ENCODE measurements around the gene PLXNA4.

- TF ChIP-seq, protein P1, sequence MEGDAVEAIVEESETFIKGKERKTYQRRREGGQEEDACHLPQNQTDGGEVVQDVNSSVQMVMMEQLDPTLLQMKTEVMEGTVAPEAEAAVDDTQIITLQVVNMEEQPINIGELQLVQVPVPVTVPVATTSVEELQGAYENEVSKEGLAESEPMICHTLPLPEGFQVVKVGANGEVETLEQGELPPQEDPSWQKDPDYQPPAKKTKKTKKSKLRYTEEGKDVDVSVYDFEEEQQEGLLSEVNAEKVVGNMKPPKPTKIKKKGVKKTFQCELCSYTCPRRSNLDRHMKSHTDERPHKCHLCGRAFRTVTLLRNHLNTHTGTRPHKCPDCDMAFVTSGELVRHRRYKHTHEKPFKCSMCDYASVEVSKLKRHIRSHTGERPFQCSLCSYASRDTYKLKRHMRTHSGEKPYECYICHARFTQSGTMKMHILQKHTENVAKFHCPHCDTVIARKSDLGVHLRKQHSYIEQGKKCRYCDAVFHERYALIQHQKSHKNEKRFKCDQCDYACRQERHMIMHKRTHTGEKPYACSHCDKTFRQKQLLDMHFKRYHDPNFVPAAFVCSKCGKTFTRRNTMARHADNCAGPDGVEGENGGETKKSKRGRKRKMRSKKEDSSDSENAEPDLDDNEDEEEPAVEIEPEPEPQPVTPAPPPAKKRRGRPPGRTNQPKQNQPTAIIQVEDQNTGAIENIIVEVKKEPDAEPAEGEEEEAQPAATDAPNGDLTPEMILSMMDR (IDR thresholded peaks at IDR 0.05) = no peak
- no peak for TF ChIP-seq POLR2A (IDR thresholded peaks at IDR 0.05)
Measured at GRCh38 chr7:132422502-132423111, 153.7 kb downstream of the PLXNA4 start.

All from body of pancreas (tissue), 4 donors.